Left cardiac atrium (tissue), 4 donors: ENCODE data around the gene MLH1. TPM values are rescaled to one million over a fixed set of nuclear protein-coding genes. Genes with fewer than 3 reads are reported as not detected.
A peak's percentile ranks its signal among the peaks of the same experiment; 100 is the strongest.
"Not testable (repeated sequence)": the region's sequence is repeated elsewhere in the genome, so short reads cannot be mapped to it uniquely, and the experiment has no call there.

Experiments
- ATAC-seq, 2 donors: fragments of 200-7000 bp; cut with Tn5 transposase; one replicate each; pipeline ENCODE4 v1.9.1; 2020; ENCODE audit warnings: mild to moderate bottlenecking in 2 of 2, moderate library complexity in 2 of 2
- DNase-seq: peaks from one replicate; pipeline ENCODE4 v3.0.0-alpha.2; 2020
- intact Hi-C, 2 donors: fragments of 100-400 bp; cut with DNase I; formaldehyde crosslinking; loops; one replicate each; pipeline versions ENCODE4 v1.14.1 to v1.15.1; 2022 to 2023
- total RNA-seq, 2 donors: library from RNA; stranded (reverse); fragmentation: NEBNext Ultra II Directional; extraction: Animal tissue kit (Norgen Biotek cat#: 25700); gene quantifications; one replicate each; pipeline ENCODE4 v1.2.1, GENCODE V29; 2021
- donor health status: DM: no; HTN: yes; CAD: no.
- donor health status: DM: no; HTN: yes; CAD: no; lungs with severe emphysema.
- donor health status: DM: yes; HTN: yes; CAD: no.
- donor health status: Dilated cardiomyopathy.

Gene MLH1
- total RNA-seq, 2 donors from 2014 or later: 31.6 to 31.9 TPM

DNA sequence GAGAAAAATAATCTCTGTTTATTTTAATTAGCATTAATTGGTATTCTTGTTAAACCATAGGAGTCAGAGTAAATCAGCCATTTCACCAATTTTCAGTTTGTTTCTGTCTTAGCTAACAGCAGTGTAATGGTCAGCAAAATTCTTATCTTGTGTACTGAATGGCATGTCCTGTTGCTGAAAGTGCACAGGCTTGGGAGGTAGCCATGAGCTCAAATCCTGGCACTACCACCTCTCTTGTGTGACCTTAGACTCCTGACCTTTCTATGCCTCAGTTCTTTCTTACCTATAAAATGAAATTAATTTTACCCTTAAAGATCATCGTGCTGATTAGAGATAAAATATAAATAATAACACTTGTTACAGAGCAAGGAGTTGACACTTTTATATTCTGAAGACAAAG lies 35.8 kb downstream of the MLH1 start:
- DNase-seq (no peak), ATAC-seq (peak; percentile 41 to 73)
- intact Hi-C loops: no loop called here

DNA sequence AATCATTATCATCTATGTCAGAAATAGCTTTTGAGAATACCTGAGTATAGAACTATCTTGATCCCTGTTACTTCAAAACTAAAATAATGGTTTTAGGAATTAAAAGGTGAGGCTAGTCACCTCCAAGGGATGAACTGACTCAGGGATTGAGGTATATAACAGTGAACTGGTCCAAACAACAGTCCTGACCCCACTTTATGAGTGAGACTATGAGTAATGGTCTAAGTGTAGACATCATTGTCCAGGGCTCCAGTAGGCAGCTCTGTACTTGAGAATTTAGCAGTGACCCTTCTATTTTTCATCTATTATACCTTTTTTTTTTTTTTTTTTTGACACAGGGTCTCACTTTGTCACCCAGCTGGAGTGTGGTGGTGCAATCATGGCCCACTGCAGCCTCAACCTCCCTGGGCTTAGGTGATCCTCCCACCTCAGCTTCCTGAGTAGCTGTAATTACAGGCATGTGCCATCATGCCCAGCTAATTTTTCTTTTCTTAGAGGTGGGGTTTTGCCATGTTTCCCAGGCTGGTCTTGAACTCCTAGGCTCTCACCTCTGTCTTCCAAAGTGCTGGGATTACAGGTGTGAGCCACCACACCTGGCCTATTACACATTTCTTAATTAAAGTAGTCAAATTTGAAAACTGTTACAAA lies 36.3 kb downstream of the MLH1 start:
- intact Hi-C loops: no loop called here
- DNase-seq: no peak
- ATAC-seq: peak in 1 of 2 donors; percentile 15

DNA sequence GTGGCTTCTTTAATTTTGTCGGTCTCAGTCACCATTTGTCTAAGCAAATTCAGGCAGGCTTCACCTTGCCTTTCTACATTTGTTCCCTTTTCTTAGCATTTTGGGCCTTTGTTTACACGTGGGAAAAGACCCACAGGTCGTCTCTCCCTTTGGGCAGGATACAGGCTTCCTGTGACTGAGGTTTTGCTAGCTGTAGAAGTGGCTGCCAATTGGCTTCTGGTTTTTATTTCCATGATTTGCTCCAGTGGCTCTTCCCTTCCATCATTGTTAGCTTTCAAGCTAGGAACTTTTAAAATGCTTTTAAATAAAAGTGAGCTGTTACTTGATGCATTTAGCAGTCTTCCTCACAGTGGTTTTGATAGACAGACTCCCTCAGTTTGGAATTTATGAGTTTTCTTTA lies 37.3 kb downstream of the MLH1 start:
- ATAC-seq (no peak), DNase-seq (no peak)
- intact Hi-C loops: no loop called here

DNA sequence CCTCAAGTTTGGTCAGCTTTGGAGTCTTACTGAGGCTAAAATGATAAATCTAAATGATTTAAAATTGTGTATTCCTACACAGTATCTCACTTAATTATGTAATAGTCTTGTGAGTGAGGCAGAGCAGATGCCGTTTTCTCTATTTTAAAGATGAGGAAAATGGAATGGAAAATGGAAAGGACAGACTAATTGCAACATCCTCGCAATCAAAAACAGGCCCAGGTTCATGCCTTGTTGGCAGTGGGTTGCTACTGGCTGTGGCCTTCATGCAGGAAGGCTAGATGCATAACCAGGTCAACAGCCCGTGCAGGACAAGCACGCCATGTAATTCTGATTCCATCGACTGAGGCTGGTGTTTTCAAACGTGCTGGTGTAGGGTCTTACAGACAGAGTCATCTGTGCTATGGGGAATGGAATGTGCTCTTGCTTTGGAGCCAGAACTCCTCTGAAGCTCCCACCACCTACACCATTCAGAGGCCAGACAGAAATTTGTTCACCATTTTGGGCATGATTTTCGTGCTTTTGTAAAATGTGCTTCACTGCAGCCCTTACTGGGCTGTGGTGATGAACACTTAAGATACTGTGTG lies 37.9 kb downstream of the MLH1 start:
- ATAC-seq (peak; percentile 24 to 32), DNase-seq (no peak)
- intact Hi-C loops: no loop called here

GRCh38 chr3:37032961-37033360 lies 39.6 kb downstream of the MLH1 start:
- ATAC-seq (peak; percentile 48 to 66), DNase-seq (peak; percentile 52)
- intact Hi-C loops: no loop called here

DNA sequence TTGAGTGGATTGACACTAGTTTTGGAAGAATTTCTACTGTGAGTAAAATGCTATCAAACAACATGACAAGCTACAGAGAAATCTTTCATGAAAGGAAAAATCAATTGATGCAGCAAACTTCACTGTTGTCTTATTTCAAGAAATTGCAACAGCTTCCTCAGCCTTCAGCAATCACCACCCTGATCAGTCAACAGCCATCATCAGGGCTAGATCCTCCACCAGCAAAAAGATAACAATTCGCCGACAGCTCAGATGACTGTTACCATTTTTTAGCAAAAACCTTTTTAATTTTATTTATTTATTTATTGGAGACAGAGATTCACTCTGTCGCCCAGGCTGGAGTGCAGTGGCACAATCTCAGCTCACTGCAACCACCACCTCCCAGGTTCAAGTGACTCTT lies 44.0 kb downstream of the MLH1 start:
- DNase-seq (no peak), ATAC-seq (no peak)
- intact Hi-C loops: no loop called here

- DNase-seq: no peak
- ATAC-seq: no peak
- intact Hi-C loops: no loop called here
Measured at GRCh38 chr3:37039161-37039846, 46.0 kb downstream of the MLH1 start.

- intact Hi-C loops: no loop called here
- ATAC-seq (no peak), DNase-seq (no peak)
Measured at GRCh38 chr3:37040231-37040630, 46.9 kb downstream of the MLH1 start.

GRCh38 chr3:37041546-37042195 lies 48.4 kb downstream of the MLH1 start:
- intact Hi-C loops: no loop called here
- DNase-seq: no peak
- ATAC-seq: no peak

- DNase-seq, intact Hi-C loops: not testable (repeated sequence)
- ATAC-seq: peak in 1 of 2 donors; percentile 38
Measured at GRCh38 chr3:37042712-37043111, 49.4 kb downstream of the MLH1 start.

DNA sequence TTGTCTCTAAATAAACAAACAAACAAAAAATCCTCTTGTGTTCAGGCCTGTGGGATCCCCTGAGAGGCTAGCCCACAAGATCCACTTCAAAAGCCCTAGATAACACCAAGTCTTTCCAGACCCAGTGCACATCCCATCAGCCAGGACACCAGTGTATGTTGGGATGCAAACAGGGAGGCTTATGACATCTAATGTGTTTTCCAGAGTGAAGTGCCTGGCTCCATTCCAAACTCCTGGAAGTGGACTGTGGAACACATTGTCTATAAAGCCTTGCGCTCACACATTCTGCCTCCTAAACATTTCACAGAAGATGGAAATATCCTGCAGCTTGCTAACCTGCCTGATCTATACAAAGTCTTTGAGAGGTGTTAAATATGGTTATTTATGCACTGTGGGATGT lies 57.0 kb downstream of the MLH1 start:
- intact Hi-C loops: no loop called here
- ATAC-seq (peak in 1 of 2 donors; percentile 32), DNase-seq (peak; percentile 44)

DNA sequence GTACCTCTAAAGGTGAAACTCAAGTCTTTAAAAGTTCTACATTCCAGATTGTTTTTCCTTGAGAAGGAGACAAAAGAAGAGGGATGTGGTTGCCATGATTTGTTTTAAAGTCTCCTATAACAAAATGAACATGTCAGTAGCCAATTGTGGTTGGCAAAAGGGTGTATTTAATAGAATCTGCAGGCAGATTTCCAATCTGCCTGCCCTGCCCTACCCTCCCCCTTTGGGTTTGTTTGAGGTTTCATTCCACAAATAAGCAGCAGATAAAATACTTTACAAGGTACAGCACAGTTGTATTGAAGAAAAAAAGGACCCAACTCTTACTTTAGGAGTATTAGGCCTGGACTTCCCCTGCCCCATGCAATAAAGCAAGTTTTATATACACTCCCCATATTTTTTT lies 59.5 kb downstream of the MLH1 start:
- intact Hi-C loops: no loop called here
- DNase-seq (no peak), ATAC-seq (no peak)

DNA sequence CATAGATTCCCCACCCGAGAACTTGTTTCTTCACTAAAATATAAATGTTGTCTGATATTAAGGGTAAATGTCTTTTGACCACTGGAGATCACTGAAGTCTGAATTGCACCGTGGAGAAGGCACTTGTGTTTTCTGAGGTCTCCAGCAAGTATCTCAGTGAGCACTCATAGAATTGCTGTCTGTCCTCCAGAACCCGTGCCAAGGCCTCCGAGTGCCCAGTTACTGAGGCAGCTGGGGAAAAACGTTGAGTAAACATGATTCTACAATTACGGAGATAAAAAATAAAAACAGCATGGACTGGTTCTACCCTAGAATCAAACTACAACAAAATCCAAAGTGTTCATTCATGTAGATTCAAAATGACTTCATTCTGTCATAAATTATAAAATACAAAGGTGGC lies 60.0 kb downstream of the MLH1 start:
- ATAC-seq (no peak), DNase-seq (peak; percentile 30)
- intact Hi-C loops: no loop called here

DNA sequence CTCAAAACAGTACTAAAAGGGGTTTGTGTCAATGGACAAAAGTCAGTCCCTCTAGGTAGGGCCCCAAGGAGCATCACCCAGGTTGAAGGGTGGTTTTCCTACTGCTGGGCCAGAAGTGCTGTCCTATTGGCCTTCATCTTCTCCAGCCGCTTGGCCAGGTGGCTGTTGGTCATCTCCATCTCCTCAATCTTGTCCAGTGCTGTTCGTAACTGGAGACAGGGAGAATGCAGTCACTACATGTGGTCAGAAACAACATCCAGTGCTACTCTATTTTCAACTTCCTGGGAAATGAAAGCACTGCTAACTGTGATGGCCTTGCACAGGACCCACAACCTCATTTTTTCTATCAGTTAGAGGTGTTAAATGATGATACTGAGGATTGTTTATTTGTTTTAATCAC lies 60.4 kb downstream of the MLH1 start:
- DNase-seq (no peak), ATAC-seq (no peak)
- intact Hi-C loops: no loop called here

DNA sequence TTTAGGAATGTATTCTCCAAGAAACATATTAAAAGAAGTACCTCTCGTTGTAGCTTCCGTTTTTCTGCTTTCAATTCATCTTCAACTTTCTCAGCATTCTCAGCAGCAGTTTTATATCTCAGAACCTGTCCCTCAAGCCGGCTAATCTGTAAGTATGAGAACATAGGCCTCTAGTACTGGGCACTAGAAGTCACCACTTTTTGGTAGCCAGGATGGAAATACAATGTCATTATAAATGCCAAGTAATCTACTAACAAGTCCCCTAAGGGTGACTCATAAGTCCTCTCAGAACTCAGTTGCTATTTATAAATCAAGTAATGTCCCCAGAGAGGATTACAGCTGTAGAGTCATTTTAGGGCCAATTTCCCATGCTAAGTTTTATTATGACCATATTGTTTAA lies 61.1 kb downstream of the MLH1 start:
- peak; percentile 90 to 91 for ATAC-seq
- intact Hi-C loops: no loop called here
- DNase-seq: no peak

GRCh38 chr3:37055077-37055476 lies 61.8 kb downstream of the MLH1 start:
- ATAC-seq: peak in 1 of 2 donors; percentile 59
- DNase-seq, intact Hi-C loops: not testable (repeated sequence)

DNA sequence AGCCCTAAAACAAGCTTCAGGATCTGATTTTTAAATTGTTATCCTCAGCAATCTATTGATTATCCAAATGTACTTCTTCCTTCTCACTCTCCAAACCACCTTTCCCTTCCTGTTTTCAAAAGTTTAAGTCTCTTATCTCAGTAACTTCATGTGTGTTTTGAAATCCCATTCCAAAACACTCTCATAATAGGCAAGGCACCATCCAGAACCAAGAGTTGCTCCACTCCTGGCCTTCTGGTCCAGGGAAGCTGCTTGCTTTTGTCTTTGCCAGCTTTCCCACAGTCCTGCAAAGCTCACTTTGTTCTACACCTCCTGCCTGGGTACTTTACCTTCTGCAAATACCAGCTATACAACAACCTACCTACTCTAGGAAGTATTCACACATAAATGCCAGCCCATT lies 63.5 kb downstream of the MLH1 start:
- intact Hi-C loops: no loop called here
- ATAC-seq (no peak), DNase-seq (no peak)

DNA sequence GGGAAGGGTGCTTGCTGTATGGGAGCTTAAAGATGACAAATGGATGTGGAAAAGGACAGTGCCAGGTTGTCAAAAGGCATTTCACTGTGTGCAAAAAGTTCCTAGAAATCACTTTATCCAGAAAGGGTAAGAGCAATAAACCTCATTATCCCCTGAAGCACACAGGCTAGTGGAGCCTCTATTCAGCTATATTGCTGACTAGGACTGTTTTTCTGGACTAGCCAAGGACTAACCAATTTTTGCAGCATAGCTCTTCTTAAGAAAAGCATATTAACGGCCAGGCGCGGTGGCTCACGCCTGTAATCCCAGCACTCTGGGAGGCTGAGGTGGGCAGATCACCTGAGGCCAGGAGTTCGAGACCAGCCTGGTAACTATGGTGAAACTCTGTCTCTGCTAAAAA lies 64.8 kb downstream of the MLH1 start:
- DNase-seq (no peak), ATAC-seq (no peak)
- intact Hi-C loops: no loop called here

DNA sequence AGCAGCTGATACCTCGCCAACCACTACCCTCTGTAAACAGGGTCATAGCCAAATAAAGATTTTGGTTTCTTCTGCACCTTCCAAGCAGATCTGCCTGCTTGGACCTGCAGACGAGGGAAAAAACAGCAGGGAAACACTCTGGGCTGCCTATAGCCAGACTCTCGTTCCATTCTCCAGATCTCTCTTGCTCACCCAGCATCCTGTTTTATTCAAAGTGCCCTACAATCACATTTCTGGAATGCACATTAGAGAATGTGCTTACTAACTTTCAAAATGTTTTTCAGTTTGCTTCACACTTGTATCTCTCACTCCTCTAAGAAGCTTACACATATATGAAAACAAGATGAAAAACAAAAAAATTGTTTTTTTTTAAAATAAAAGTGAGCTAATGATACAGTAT lies 71.4 kb downstream of the MLH1 start:
- no peak for ATAC-seq
- no peak for DNase-seq
- intact Hi-C loops: no loop called here

DNA sequence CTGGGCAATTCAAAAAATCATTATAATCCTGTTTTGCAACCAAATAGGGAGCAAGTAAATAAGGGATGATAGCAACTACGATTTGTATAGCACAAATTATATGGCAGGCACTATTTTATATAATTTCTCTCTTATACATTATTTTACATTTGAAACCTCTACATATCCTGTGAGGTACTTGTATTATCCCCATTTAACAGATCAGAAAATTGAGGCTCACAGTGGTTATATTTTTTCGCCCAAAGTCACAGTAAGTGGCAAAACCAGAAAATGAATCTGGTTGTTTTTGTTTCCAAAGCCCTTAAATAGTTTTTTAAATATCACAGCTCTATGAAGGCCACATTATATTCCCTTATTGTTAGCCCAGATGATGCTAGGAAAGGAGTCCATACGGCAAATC lies 74.3 kb downstream of the MLH1 start:
- no peak for ATAC-seq
- no peak for DNase-seq
- intact Hi-C loops: no loop called here
